Heart right ventricle (tissue), 16 donors: ENCODE data around the gene R3HDM2. TPM values are rescaled to one million over a fixed set of nuclear protein-coding genes. Genes with fewer than 3 reads are reported as not detected.

Source experiments
- ATAC-seq, 8 donors: fragments of 200-7000 bp; cut with Tn5 transposase; one replicate each; pipeline ENCODE4 v1.9.1; 2020; ENCODE audit warnings: mild to moderate bottlenecking in 8 of 8, moderate library complexity in 8 of 8, moderate number of reproducible peaks in 1 of 8
- DNase-seq, 2 donors: peaks; one replicate each; pipeline ENCODE4 v3.0.0-alpha.2; 2020
- H3K27ac ChIP-seq, 10 donors: fragments of 200-600 bp; sonication (generic) in 2 of 10; one replicate each; pipeline versions ENCODE4 v1.5.0 to v1.8.0; 2020 to 2022; ENCODE audit warnings: mild to moderate bottlenecking in 3 of 10
- H3K27me3 ChIP-seq, 7 donors: fragments of 200-600 bp; one replicate each; pipeline ENCODE4 v1.8.0; 2021 to 2022; ENCODE audit warnings: mild to moderate bottlenecking in 2 of 7
- H3K36me3 ChIP-seq, 9 donors: fragments of 200-600 bp; sonication (generic) in 1 of 9; one replicate each; pipeline versions ENCODE4 v1.5.0 to v1.8.0; 2020 to 2022; ENCODE audit warnings: mild to moderate bottlenecking in 2 of 9
- H3K4me1 ChIP-seq, 9 donors: fragments of 200-600 bp; sonication (generic) in 1 of 9; one replicate each; pipeline versions ENCODE4 v1.5.0 to v1.8.0; 2020 to 2022; ENCODE audit warnings: mild to moderate bottlenecking in 4 of 9
- H3K4me3 ChIP-seq, 10 donors: fragments of 200-600 bp; sonication (generic) in 2 of 10; one replicate each; pipeline versions ENCODE4 v1.5.0 to v1.8.0; 2020 to 2022; ENCODE audit warnings: mild to moderate bottlenecking in 7 of 10, moderate library complexity in 2 of 10
- H3K9me3 ChIP-seq, 11 donors: fragments of 200-600 bp in 10 of 11; sonication (generic) in 2 of 11; one replicate each; pipeline versions ENCODE4 v1.5.0 to v1.8.0; 2013 to 2022; ENCODE audit warnings: mild to moderate bottlenecking in 2 of 11, control low read depth in 1 of 11, moderate library complexity in 1 of 11
- WGBS, 2 donors: extraction: QIAGEN DNeasy Blood & Tissue Kit; methylation state at CpG; one replicate each; pipeline ENCODE4 v1.1.7; 2013; ENCODE audit warnings: inconsistent platforms in 1 of 2; 5-methylcytosine and 5-hydroxymethylcytosine counted together
- intact Hi-C, 10 donors: fragments of 100-400 bp; cut with DNase I; formaldehyde crosslinking; loops; one replicate each; pipeline versions ENCODE4 v1.11.1 to v1.14.2; 2022
- polyA plus RNA-seq, 2 donors: library from polyadenylated mRNA; stranded (reverse); fragments of 200-250 nt; gene quantifications; one replicate each; pipeline ENCODE4 v1.2.3, GENCODE V29; 2013
- total RNA-seq, 10 donors: library from RNA; stranded (reverse); fragmentation: NEBNext Ultra II Directional in 3 of 10; extraction: Animal tissue kit (Norgen Biotek cat#: 25700) in 3 of 10; gene quantifications; one replicate each; pipeline versions ENCODE4 v1.2.1 to v1.2.4, GENCODE V29; 2021 to 2023
- TF ChIP-seq, protein P1 (sequence below), 9 donors: fragments of 200-600 bp; sonication (generic) in 2 of 9; IDR thresholded peaks; one replicate each; pipeline versions ENCODE4 v1.5.0 to v1.8.0; 2021 to 2022; ENCODE audit warnings: antibody characterized with exemption in 9 of 9, mild to moderate bottlenecking in 5 of 9, moderate library complexity in 1 of 9
- donor health status: Arrhythmogenic right ventricular cardiomyopathy.
- donor health status: ischemic (EF 13 %, LVEDD 7.1; RV severe dilation, severe dysfunction).
- donor health status: healthy with polysubstance abuse.
- donor health status: DM: no; HTN: yes; CAD: no.
- donor health status: DM: no; HTN: no; CAD: no.
- donor health status: ischemic (EF 25% LVEDD 6.9; RV normal size, moderate dysfunction).
- donor health status: ischemic (EF 25% LVEDD 5.7; RV mildly dilated, moderate dysfunction).
- donor health status: healthy.
- donor health status: DM: yes; HTN: yes; CAD: no.
- donor health status: Ischemic cardiomyopathy.
- donor health status: ischemic (EF 35%, LVEDD 5.7; RV mildly dilated, moderate dysfunction).
- donor health status: nonischemic (EF 11% LVEDD 7.7; RV severe dilation, severe dysfunction).
- donor health status: DM: yes; HTN: yes; CAD: no.
- donor health status: PGD.
- donor health status: ischemic (EF 29% LVEDD 5.4; RV normal size, mild dysfunction).
- donor health status: nonischemic (EF 23%, LVEDD 6.1; RV moderate dilation, normal function).

R3HDM2 gene
- total and polyA plus RNA-seq, 12 donors: 15.5 to 107 (median 73.9) TPM

DNA sequence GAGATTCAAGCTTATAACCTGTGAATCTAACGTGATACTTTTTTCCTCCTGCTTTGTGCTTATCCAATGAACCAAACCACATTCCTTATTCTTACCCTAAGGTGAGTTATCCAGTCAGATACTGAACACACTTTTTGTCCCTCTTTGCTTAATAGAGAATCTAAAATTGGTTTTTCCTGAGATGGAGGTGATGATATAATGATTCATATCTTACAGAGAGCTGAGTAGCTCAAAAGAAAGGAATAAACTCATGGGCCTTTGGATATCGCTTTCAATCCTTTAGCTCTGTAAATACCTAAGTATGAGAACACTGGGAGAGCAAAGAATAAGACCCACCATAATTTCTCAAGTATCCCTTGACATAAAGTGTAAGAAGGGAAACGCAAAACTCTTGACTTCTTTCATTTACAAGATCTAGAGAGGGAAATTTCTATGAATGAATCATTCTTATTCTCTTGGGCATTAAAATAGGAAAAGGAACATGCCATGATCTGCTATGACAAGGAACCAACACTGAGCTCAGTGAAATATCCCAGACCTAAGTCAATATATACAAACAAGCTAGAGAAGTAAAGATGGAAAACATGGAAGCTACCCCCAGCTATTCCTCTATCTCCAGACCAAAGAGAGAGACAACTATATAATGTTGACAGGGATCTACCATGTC is 98.1 kb downstream of the R3HDM2 start:
- intact Hi-C loops: no loop called here
- Histone ChIP-seq H3K27ac (no peak overlapping the region), H3K27me3 (no peaks in the 10 kb centered on the region), H3K9me3 (no peaks in the 10 kb centered on the region), H3K4me3 (no peak overlapping the region), H3K4me1 (peaks cover 0 to 9% (median 0%) of the 10 kb centered on the region in 9 donors), H3K36me3 (peaks cover 0 to 35% (median 3%) of the 10 kb centered on the region in 9 donors)
- WGBS, 2 donors: 80 to 82% methylated on average over 3 of the region's 3 CpGs
- ATAC-seq (no peak), DNase-seq (no peak)
- TF ChIP-seq, protein P1, sequence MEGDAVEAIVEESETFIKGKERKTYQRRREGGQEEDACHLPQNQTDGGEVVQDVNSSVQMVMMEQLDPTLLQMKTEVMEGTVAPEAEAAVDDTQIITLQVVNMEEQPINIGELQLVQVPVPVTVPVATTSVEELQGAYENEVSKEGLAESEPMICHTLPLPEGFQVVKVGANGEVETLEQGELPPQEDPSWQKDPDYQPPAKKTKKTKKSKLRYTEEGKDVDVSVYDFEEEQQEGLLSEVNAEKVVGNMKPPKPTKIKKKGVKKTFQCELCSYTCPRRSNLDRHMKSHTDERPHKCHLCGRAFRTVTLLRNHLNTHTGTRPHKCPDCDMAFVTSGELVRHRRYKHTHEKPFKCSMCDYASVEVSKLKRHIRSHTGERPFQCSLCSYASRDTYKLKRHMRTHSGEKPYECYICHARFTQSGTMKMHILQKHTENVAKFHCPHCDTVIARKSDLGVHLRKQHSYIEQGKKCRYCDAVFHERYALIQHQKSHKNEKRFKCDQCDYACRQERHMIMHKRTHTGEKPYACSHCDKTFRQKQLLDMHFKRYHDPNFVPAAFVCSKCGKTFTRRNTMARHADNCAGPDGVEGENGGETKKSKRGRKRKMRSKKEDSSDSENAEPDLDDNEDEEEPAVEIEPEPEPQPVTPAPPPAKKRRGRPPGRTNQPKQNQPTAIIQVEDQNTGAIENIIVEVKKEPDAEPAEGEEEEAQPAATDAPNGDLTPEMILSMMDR (IDR thresholded peaks at IDR 0.05): no peak

DNA sequence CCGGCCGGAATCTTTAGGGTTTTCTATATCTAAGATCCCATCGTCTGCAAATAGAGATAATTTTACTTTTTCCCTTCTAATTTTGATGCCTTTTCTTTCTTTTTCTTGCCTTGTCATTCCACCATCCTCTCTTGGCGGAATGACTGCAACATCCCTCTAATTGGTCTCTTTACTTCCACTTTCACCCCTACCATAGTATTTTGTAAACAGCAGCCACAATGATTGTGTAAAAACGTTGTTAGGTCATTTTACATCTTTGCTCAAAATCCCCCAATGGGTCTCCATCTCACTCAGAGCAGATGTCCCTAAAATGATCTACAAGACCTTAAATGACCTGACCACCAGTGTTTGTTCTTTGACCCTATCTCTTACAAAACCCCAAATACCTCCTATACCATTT is 99.9 kb downstream of the R3HDM2 start:
- H3K4me1 ChIP-seq: peaks cover 0 to 9% (median 0%) of the 10 kb centered on the region in 9 donors
- TF ChIP-seq, protein P1 (IDR thresholded peaks at IDR 0.05): no peak
- WGBS, 2 donors: 94 to 95% methylated on average over 5 of the region's 5 CpGs
- no peak for ATAC-seq
- DNase-seq: no peak
- H3K27me3 ChIP-seq: no peaks in the 10 kb centered on the region
- no peak overlapping the region for H3K4me3 ChIP-seq
- H3K9me3 ChIP-seq: peaks cover 0 to 8% (median 0%) of the 10 kb centered on the region in 11 donors
- H3K27ac ChIP-seq: peak overlapping the region in 1 of 10 donors; percentile 59
- intact Hi-C loops: no loop called here
- H3K36me3 ChIP-seq: peaks cover 0 to 51% (median 14%) of the 10 kb centered on the region in 9 donors

GRCh38 chr12:57329219-57329618 is 101.6 kb downstream of the R3HDM2 start:
- no peak for DNase-seq
- ATAC-seq: no peak
- 87 to 90% methylated on average over 4 of the region's 4 CpGs for WGBS, 2 donors
- TF ChIP-seq, protein P1 (IDR thresholded peaks at IDR 0.05): no peak
- Histone ChIP-seq H3K27ac (no peak overlapping the region), H3K9me3 (peaks cover 0 to 8% (median 0%) of the 10 kb centered on the region in 11 donors), H3K36me3 (peaks cover 0 to 53% (median 14%) of the 10 kb centered on the region in 9 donors), H3K27me3 (no peaks in the 10 kb centered on the region), H3K4me1 (peaks cover 0 to 9% (median 0%) of the 10 kb centered on the region in 9 donors), H3K4me3 (no peak overlapping the region)
- intact Hi-C loops: no loop called here

DNA sequence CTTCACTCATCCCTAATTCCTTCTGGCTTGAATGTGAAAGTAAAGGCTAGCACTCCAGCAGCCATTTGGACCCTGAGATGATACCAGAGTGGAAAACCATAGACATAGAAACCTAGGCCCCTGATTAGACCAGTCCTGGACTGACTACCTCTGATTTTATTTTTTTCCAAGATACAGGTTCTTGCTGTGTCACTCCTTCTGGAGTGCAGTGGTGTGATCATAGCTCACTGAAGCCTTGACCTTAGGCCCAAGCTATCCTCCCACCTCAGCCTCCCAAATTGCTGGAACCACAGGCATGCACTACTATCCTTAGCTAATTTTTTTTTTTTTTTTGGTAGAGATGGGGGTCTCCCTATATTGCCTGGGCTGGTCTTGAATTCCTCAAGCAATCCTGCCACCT is 105.4 kb downstream of the R3HDM2 start:
- Histone ChIP-seq H3K4me1 (peaks cover 0 to 4% (median 0%) of the 10 kb centered on the region in 9 donors), H3K36me3 (peaks cover 0 to 39% (median 10%) of the 10 kb centered on the region in 9 donors), H3K4me3 (no peak overlapping the region), H3K9me3 (peaks cover 0 to 8% (median 0%) of the 10 kb centered on the region in 11 donors), H3K27me3 (no peaks in the 10 kb centered on the region), H3K27ac (no peak overlapping the region)
- ATAC-seq: no peak
- TF ChIP-seq, protein P1 (IDR thresholded peaks at IDR 0.05): no peak
- no peak for DNase-seq
- intact Hi-C loops: no loop called here
